Activated CD8-positive, alpha-beta memory T cell treated with anti-CD3 and anti-CD28 coated beads, Interleukin-2, amount 50 U/mL, for 24 hours (primary cell): ENCODE results near the gene NHSL1.

ENCODE experiments used
- DNase-seq: peaks from one replicate; pipeline ENCODE4 v3.0.0-alpha.2; 2020; ENCODE audit errors: extremely low read depth

The NHSL1 gene

GRCh38 chr6:138401960-138402837, 97.1 kb downstream of the NHSL1 start:
- DNase-seq, result no peak

- no peak for DNase-seq
These were observed 99.0 kb downstream of the NHSL1 start for GRCh38 chr6:138400326-138400725.

- DNase-seq, result no peak
These were observed 101.9 kb downstream of the NHSL1 start for GRCh38 chr6:138397128-138398122.

GRCh38 chr6:138396709-138397108, 102.6 kb downstream of the NHSL1 start:
- DNase-seq, result no peak

- DNase-seq, result no peak
These were observed 105.2 kb downstream of the NHSL1 start for GRCh38 chr6:138393871-138394783.

GRCh38 chr6:138389551-138389950, 109.7 kb downstream of the NHSL1 start:
- no peak for DNase-seq

DNA sequence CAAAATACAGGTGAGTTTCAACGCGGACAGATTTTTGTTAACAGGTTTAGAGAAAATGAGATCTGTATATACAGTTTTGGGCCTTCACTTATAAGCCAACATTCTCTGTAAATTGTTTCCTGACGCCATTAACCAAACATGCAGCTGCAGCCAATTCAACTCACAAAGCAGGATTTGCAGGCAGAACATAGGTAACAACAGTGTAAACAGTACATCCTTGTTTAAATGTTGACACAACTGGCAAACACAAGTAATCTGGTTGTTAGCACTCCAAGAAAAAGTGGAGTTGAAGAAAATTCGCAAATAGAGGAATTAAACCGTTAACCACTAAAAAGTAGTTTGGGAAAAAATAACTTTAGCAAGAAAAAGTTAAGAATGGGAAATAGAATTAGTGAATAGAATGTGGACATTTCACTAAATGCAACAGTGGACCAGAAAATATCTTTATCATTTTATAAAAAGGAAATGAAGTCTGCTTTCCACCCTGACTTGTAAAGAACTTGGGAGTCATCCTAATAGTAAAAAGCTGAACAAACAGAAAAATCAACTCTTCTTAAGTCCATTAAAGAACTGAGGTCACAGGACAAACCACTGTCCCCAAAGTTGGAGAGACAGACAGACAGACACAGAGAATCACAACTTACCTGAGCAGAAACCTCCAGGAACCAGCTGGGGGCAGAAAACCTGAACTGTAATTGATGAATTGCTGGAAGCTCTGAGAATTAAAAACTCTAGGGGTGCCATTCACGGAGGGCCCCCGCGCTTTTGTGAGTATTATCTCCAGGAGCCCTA, 111.5 kb downstream of the NHSL1 start:
- no peak for DNase-seq

GRCh38 chr6:138386897-138387296, 112.4 kb downstream of the NHSL1 start:
- DNase-seq, result no peak

GRCh38 chr6:138383776-138384175, 115.5 kb downstream of the NHSL1 start:
- DNase-seq, result no peak

- DNase-seq, result no peak
These were observed 116.6 kb downstream of the NHSL1 start for GRCh38 chr6:138382498-138383265.

GRCh38 chr6:138378463-138378862, 120.8 kb downstream of the NHSL1 start:
- DNase-seq, result no peak

GRCh38 chr6:138377844-138378243, 121.5 kb downstream of the NHSL1 start, which contains the start of gene SMIM28:
SMIM28 (plus strand) TSS chr6:138377905; CDS start chr6:138378073, 168 bp downstream.
- no peak for DNase-seq

- no peak for DNase-seq
These were observed 122.3 kb downstream of the NHSL1 start for GRCh38 chr6:138377042-138377441.

DNA sequence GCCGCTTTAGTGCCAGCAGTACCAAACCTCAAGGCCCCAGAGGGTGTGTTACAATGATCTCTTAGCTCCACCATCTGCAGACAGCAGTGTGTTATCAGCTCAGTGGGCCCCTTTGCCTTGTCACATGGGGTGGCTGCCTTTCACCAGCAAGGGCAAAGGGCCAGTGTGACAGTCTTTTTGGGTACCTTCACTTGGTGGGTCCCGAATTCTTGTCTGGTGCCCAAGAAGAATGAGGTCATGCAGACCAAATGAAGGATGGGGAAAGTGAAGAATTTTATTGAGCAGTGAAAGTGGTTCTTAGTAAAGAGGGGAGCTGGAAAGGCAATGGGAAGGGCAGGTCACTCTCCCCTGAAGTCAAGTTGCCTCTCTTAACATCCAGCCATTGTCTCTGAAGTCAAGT, 124.5 kb downstream of the NHSL1 start:
- DNase-seq, result no peak

DNA sequence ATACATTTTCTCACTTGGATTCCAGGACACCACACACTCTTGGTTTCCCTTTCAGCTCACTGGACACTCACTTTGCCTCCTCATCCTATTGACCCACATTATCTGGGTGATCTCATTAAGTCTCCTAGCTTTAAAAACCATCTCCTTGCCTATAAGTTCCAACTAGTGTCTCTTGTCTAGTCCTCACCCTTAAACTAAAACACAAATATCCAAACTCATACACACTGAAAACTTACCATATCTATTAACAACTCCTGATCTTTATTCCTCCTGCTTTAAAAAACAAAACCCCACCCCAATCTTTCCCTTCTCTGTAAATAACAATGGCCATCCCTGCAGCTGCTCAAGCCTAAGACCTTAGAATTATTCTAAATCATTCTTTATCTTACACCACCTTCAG, 125.1 kb downstream of the NHSL1 start:
- DNase-seq, result no peak

DNA sequence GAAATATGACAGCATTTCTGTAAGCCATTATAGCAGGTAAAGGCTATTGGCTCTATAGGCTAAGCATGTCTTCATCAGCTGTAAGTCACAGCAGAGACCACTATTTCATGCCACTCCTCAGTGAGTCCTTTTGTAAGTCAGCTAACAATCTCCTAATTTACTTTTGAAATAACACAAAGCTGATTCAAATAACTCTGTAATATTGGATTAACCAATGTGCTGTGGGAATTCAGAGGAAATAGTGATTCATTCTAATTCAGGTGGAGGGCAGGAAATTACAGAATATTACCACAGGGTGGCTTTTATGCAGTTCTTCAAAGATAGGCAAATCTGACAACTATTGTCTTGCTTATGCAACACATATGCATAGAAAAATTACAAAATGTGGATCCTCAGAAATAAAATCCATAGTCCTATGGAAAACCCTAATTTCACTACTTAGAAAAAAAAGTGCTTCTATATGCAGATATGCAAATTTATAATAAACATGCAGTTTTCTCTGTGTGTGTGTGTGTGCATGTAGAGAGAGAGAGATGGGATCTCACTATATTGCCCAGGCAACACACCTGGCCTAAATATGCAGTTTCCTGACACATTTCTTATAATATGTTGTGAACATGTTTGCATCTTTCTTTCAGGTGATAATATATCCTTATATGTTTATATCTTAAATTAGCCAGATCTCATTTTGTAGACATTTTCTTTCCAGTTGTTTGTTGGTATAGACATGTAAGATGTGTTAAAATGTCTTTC, 126.4 kb downstream of the NHSL1 start:
- DNase-seq, result no peak
